Transverse colon (tissue), 4 donors: Measurements from ENCODE around the gene PTPN11.

Experiments used
- CTCF ChIP-seq, 5 experiments: fragments of 200-600 bp in 3 of 5; fragments of 450-650 bp in 2 of 5; sonication (generic) in 3 of 5; IDR thresholded peaks; 1 replicate in 2 of 5; 2 replicates in 3 of 5; pipeline ENCODE4 v1.5.1; 2016 to 2017; ENCODE audit warnings: antibody characterized with exemption in 5 of 5, inconsistent platforms in 3 of 5, mild to moderate bottlenecking in 2 of 5, moderate library complexity in 1 of 5
- EP300 ChIP-seq: sonication (generic); formaldehyde crosslinking; IDR thresholded peaks from one replicate; pipeline ENCODE4 v1.6.1; 2017; ENCODE audit warnings: antibody characterized with exemption, low read depth
- POLR2A ChIP-seq: fragments of 450-650 bp; IDR thresholded peaks from one replicate; pipeline ENCODE4 v1.6.1; 2016; ENCODE audit warnings: antibody characterized with exemption, mild to moderate bottlenecking, moderate library complexity
- POLR2AphosphoS5 ChIP-seq, 3 donors: sonication (generic); formaldehyde crosslinking; IDR thresholded peaks; one replicate each; pipeline ENCODE4 v1.6.1; 2016; ENCODE audit warnings: antibody characterized with exemption in 3 of 3

- TF ChIP-seq CTCF (IDR thresholded peaks at IDR 0.05): no peak
- no peak for TF ChIP-seq EP300
- no peak for TF ChIP-seq POLR2AphosphoS5 (IDR thresholded peaks at IDR 0.05)
- no peak for TF ChIP-seq POLR2A
Observed at GRCh38 chr12:112439769-112440168, 21.0 kb downstream of the PTPN11 start.
